ENCODE measurements around the gene LRRC8B.

DNA sequence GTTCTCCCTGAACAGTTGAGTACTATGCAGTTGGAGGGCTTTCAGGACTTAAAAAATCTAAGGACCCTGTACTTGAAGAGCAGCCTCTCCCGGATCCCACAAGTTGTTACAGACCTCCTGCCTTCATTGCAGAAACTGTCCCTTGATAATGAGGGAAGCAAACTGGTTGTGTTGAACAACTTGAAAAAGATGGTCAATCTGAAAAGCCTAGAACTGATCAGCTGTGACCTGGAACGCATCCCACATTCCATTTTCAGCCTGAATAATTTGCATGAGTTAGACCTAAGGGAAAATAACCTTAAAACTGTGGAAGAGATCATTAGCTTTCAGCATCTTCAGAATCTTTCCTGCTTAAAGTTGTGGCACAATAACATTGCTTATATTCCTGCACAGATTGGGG is 59.6 kb downstream of the LRRC8B start:
- TF ChIP-seq, protein P1, sequence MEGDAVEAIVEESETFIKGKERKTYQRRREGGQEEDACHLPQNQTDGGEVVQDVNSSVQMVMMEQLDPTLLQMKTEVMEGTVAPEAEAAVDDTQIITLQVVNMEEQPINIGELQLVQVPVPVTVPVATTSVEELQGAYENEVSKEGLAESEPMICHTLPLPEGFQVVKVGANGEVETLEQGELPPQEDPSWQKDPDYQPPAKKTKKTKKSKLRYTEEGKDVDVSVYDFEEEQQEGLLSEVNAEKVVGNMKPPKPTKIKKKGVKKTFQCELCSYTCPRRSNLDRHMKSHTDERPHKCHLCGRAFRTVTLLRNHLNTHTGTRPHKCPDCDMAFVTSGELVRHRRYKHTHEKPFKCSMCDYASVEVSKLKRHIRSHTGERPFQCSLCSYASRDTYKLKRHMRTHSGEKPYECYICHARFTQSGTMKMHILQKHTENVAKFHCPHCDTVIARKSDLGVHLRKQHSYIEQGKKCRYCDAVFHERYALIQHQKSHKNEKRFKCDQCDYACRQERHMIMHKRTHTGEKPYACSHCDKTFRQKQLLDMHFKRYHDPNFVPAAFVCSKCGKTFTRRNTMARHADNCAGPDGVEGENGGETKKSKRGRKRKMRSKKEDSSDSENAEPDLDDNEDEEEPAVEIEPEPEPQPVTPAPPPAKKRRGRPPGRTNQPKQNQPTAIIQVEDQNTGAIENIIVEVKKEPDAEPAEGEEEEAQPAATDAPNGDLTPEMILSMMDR (conservative IDR thresholded peaks at IDR 0.05; ENCODE audit: low read length): no peak
- TF ChIP-seq EZH2phosphoT487 (IDR thresholded peaks at IDR 0.05; ENCODE audit: borderline replicate concordance): no peak

All from Loucy (cell line).